ENCODE data around the gene EIF1.

GRCh38 chr17:41728056-41728455 is 39.4 kb downstream of the EIF1 start:
- TF ChIP-seq CTCF (IDR thresholded peaks at IDR 0.05) (no peak), POLR2A (IDR thresholded peaks at IDR 0.05) (no peak)
